GM12878 (cell line): Measurements from ENCODE around the gene PNRC1. TPM values are rescaled to one million over a fixed set of nuclear protein-coding genes. Genes with fewer than 3 reads are reported as not detected.

Source experiments
- ATF7 ChIP-seq: fragments of 450-650 bp; IDR thresholded peaks from 2 replicates; pipeline ENCODE4 v1.6.1; 2016; ENCODE audit warnings: low read depth, mild to moderate bottlenecking
- CHD4 ChIP-seq: fragments of 200-600 bp; sonication (generic); IDR thresholded peaks from 2 replicates; pipeline ENCODE4 v1.6.1; 2016; ENCODE audit warnings: mild to moderate bottlenecking
- FOXK2 ChIP-seq: fragments of 450-650 bp; IDR thresholded peaks from 2 replicates; pipeline ENCODE4 v1.6.1; 2017; ENCODE audit warnings: mild to moderate bottlenecking, moderate library complexity
- HDAC6 ChIP-seq: fragments of 200-600 bp; sonication (generic); IDR thresholded peaks from one replicate; pipeline ENCODE4 v1.8.0; 2017; ENCODE audit warnings: antibody characterized with exemption; ENCODE audit not compliant: unreplicated experiment
- MEF2A ChIP-seq: IDR thresholded peaks from 2 replicates; pipeline ENCODE4 v1.6.1; 2011; ENCODE audit warnings: low read depth, mild to moderate bottlenecking, low read length, moderate library complexity; ENCODE audit not compliant: insufficient read depth
- RELB ChIP-seq: fragments of 450-650 bp; IDR thresholded peaks from 2 replicates; pipeline ENCODE4 v1.6.1; 2017; ENCODE audit warnings: low read depth, mild to moderate bottlenecking, moderate library complexity
- SIX5 ChIP-seq: IDR thresholded peaks from 2 replicates; pipeline ENCODE4 v1.6.1; 2011; ENCODE audit warnings: mild to moderate bottlenecking, low read depth, low read length, moderate library complexity; ENCODE audit not compliant: severe bottlenecking
- SUZ12 ChIP-seq: fragments of 200-600 bp; sonication (generic); IDR thresholded peaks from one replicate; pipeline ENCODE4 v1.6.1; 2018; ENCODE audit warnings: antibody characterized with exemption, mild to moderate bottlenecking; ENCODE audit not compliant: unreplicated experiment
- ZBTB4 ChIP-seq: fragments of 450-650 bp; formaldehyde crosslinking; IDR thresholded peaks from 2 replicates; pipeline ENCODE4 v1.4.0; 2022; ENCODE audit warnings: mild to moderate bottlenecking, moderate library complexity
- polyA plus RNA-seq, 11 experiments: library from polyadenylated mRNA; depleted of rRNA in 4 of 11; unstranded in 6 of 11; stranded (reverse) in 5 of 11; fragments of >200 nt; fragmentation: Nextera tagmentation in 4 of 11; fragmentation: Illumina TruSeq in 1 of 11; extraction: Ambion mirVana in 4 of 11; extraction: Trizol in 1 of 11; gene quantifications; 1 replicate in 1 of 11; 2 replicates in 10 of 11; pipeline versions ENCODE4 v1.2.1 to v1.2.3, GENCODE V29; 2011 to 2016; ENCODE audit warnings: inconsistent platforms in 2 of 11, missing spikeins in 2 of 11, low read depth in 1 of 11
- total RNA-seq, 4 experiments: library from RNA; depleted of rRNA in 3 of 4; stranded (reverse); fragments of >200 nt in 3 of 4; fragmentation: Illumina TruSeq in 1 of 4; extraction: Trizol in 1 of 4; gene quantifications; 2 replicates each; pipeline versions ENCODE4 v1.2.1 to v1.2.3, GENCODE V29; 2013 to 2021
- TF ChIP-seq, protein P1 (sequence below): IDR thresholded peaks from 2 replicates; pipeline ENCODE4 v1.6.1; 2011; ENCODE audit warnings: mild to moderate bottlenecking, low read depth, low read length, moderate library complexity; ENCODE audit not compliant: insufficient replicate concordance

The PNRC1 gene
- total and polyA plus RNA-seq, 10 of the 15 experiments (the other 5 are each of a cell fraction or from before 2014, with no cell fraction given): 7.6 to 66.0 (median 33.1) TPM

DNA sequence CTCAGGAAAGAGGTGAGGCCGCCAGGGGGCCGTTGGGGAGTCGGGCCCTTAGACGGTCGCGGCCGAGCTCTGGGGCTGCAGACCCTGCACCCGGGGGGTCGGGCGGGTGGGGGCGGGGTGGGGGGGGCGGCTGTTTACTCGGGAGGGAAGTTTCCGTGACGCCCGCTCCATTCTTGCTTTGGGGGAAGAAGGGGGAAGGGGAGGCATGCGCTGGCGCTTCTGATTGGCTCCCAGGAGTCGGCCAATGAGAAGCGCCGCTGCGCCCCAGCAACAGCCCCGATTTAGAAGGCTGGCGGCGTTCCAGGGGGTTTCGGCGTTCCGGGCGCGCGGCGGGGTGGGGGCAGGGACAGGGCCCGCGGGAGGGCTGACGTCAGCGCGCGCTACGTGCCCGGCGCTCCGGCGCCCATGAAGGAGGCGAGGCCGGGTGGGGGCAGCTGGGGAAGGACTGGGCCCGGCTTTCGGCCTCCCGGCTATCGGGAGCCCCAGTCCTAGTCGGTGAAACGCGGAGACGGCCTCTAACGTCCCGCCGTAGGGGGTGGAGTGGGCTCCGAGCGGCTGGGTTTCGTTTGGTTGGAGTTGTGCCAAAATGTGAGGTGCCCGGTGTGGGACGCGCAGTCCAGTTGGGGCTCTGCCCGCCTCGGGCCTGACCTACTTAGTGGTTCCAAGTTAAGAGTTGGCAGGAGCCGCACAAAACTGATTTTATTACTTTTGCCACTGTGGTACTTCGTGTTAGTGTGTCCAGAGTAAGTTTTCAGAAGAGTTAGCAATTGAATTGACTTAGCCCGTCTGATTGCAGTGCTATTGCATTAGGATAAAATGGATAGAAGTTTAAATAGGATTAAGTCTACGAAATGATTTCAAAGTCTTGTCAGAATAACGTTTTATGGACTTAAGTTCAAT is 1.1 kb downstream of the PNRC1 start (continued):
- TF ChIP-seq ZBTB4 (CRISPR knock-in tag): no peak
- peak; percentile 42 for TF ChIP-seq HDAC6
- TF ChIP-seq ATF7: peak; percentile 63
- no peak for TF ChIP-seq FOXK2
- TF ChIP-seq, protein P1, sequence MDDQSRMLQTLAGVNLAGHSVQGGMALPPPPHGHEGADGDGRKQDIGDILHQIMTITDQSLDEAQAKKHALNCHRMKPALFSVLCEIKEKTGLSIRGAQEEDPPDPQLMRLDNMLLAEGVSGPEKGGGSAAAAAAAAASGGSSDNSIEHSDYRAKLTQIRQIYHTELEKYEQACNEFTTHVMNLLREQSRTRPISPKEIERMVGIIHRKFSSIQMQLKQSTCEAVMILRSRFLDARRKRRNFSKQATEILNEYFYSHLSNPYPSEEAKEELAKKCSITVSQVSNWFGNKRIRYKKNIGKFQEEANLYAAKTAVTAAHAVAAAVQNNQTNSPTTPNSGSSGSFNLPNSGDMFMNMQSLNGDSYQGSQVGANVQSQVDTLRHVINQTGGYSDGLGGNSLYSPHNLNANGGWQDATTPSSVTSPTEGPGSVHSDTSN: no peak
- peak; percentile 89 for TF ChIP-seq RELB
- TF ChIP-seq SIX5: no peak
- peak; percentile 100 for TF ChIP-seq MEF2A
- TF ChIP-seq SUZ12: no peak
- no peak for TF ChIP-seq CHD4
- TF ChIP-seq, all 136 proteins: peak for 61
